GM12865 (cell line): ENCODE results near the gene RAD51AP1.

Source experiments
- DNase-seq: peaks from one replicate; pipeline ENCODE4 v3.0.0; 2010; ENCODE audit warnings: low read depth
- H3K4me3 ChIP-seq: 2 replicates; pipeline ENCODE4 v1.5.1; 2011; ENCODE audit warnings: mild to moderate bottlenecking, low read depth, low read length, control low read depth
- CTCF ChIP-seq: IDR thresholded peaks from 2 replicates; pipeline ENCODE4 v1.5.1; 2011; ENCODE audit warnings: low read length, control low read depth, low read depth, inconsistent platforms; ENCODE audit not compliant: insufficient read depth; ENCODE audit errors: missing control alignments

RAD51AP1 gene

GRCh38 chr12:4579305-4580102 lies 40.8 kb downstream of the RAD51AP1 start:
- no peak overlapping the region for H3K4me3 ChIP-seq
- DNase-seq = peak; percentile 48
- peak; percentile 34 for TF ChIP-seq CTCF

- TF ChIP-seq CTCF = no peak
- DNase-seq = no peak
- H3K4me3 ChIP-seq = no peak overlapping the region
Observed at GRCh38 chr12:4580281-4580688, 41.6 kb downstream of the RAD51AP1 start.

GRCh38 chr12:4584281-4584680 lies 45.6 kb downstream of the RAD51AP1 start:
- no peak for TF ChIP-seq CTCF
- no peak overlapping the region for H3K4me3 ChIP-seq
- DNase-seq = no peak

DNA sequence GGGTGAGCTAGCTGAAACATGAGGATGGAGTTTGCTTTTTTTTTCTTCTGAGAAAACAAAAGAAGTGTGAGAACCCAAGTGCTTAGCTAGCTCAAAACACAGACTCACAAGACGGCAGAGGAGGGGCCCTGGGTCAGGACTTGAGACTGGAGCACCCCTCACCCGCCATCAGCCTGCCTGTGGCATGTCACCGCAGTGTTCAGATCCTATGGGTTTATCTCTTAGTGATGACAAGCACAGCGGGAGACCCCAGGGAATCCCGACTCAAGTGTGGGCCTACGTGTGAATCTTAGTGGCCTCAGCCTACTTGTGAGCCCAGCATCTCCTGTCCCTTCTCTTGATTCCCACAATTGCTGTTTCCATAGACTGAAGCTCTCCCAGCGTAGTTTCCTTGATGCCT lies 46.2 kb downstream of the RAD51AP1 start:
- H3K4me3 ChIP-seq = no peak overlapping the region
- no peak for DNase-seq
- TF ChIP-seq CTCF = no peak

- DNase-seq = no peak
- no peak overlapping the region for H3K4me3 ChIP-seq
- no peak for TF ChIP-seq CTCF
Observed at GRCh38 chr12:4586500-4586899, 47.8 kb downstream of the RAD51AP1 start.

GRCh38 chr12:4587108-4587507 lies 48.4 kb downstream of the RAD51AP1 start:
- no peak for DNase-seq
- no peak for TF ChIP-seq CTCF
- H3K4me3 ChIP-seq = no peak overlapping the region

GRCh38 chr12:4588916-4589315 lies 50.2 kb downstream of the RAD51AP1 start:
- no peak overlapping the region for H3K4me3 ChIP-seq
- DNase-seq = no peak
- TF ChIP-seq CTCF = no peak
